Hepatocyte (in vitro differentiated cells): ENCODE results near the gene TFAM. TPM values are rescaled to one million over a fixed set of nuclear protein-coding genes. Genes with fewer than 3 reads are reported as not detected.

Experiments
- DNase-seq: peaks from one replicate; pipeline ENCODE4 v3.0.0-alpha.2; 2016; ENCODE audit warnings: low spot score
- H2AFZ ChIP-seq: fragments of 200-600 bp; sonication (generic); 2 replicates; pipeline ENCODE4 v1.6.0; 2016; ENCODE audit warnings: antibody characterized with exemption, mild to moderate bottlenecking
- H3K27ac ChIP-seq: fragments of 200-600 bp; sonication (generic); 2 replicates; pipeline ENCODE4 v1.5.1; 2016; ENCODE audit warnings: mild to moderate bottlenecking
- H3K27me3 ChIP-seq: fragments of 200-600 bp; sonication (generic); 2 replicates; pipeline ENCODE4 v1.6.1; 2016
- H3K36me3 ChIP-seq: fragments of 200-600 bp; sonication (generic); replicated peaks from 2 replicates; pipeline ENCODE4 v1.5.1; 2016; ENCODE audit warnings: low read depth; ENCODE audit not compliant: insufficient read depth
- H3K4me1 ChIP-seq: fragments of 200-600 bp; sonication (generic); 2 replicates; pipeline ENCODE4 v1.5.1; 2016; ENCODE audit warnings: mild to moderate bottlenecking, moderate library complexity; ENCODE audit not compliant: insufficient read depth
- H3K4me2 ChIP-seq: fragments of 200-600 bp; sonication (generic); 2 replicates; pipeline ENCODE4 v1.6.0; 2016
- H3K4me3 ChIP-seq: fragments of 200-600 bp; sonication (generic); 2 replicates; pipeline ENCODE4 v1.5.1; 2016; ENCODE audit warnings: mild to moderate bottlenecking
- H3K79me2 ChIP-seq: fragments of 200-600 bp; sonication (generic); 2 replicates; pipeline ENCODE4 v1.6.0; 2017; ENCODE audit warnings: mild to moderate bottlenecking
- H3K9me2 ChIP-seq: fragments of 200-600 bp; sonication (generic); replicated peaks from 2 replicates; pipeline ENCODE4 v1.6.0; 2017; ENCODE audit warnings: mild to moderate bottlenecking; ENCODE audit not compliant: insufficient read depth
- H3K9me3 ChIP-seq: fragments of 200-600 bp; sonication (generic); 2 replicates; pipeline ENCODE4 v1.5.1; 2016; ENCODE audit warnings: low read depth, mild to moderate bottlenecking
- H4K20me1 ChIP-seq: fragments of 200-600 bp; sonication (generic); 2 replicates; pipeline ENCODE4 v1.6.0; 2016; ENCODE audit warnings: mild to moderate bottlenecking; ENCODE audit not compliant: insufficient read depth, poor library complexity, severe bottlenecking
- CTCF ChIP-seq: fragments of 200-600 bp; sonication (generic); IDR thresholded peaks from 2 replicates; pipeline ENCODE4 v1.5.1; 2016; ENCODE audit warnings: antibody characterized with exemption, mild to moderate bottlenecking; ENCODE audit not compliant: poor library complexity
- EZH2 ChIP-seq: fragments of 200-600 bp; sonication (generic); IDR thresholded peaks from 2 replicates; pipeline ENCODE4 v1.6.1; 2016; ENCODE audit warnings: antibody characterized with exemption, mild to moderate bottlenecking, borderline replicate concordance
- EZH2phosphoT487 ChIP-seq: fragments of 200-600 bp; sonication (generic); IDR thresholded peaks from one replicate; pipeline ENCODE4 v1.6.1; 2018; ENCODE audit warnings: antibody characterized with exemption, mild to moderate bottlenecking, low read depth, moderate library complexity; ENCODE audit not compliant: unreplicated experiment, severe bottlenecking
- WGBS: methylation state at CpG from one replicate; pipeline ENCODE4 v1.1.6; 2016; ENCODE audit warnings: low lambda C conversion rate; ENCODE audit errors: missing lambda C conversion rate; 5-methylcytosine and 5-hydroxymethylcytosine counted together
- polyA plus RNA-seq: library from polyadenylated mRNA; unstranded; fragments of >200 nt; fragmentation: Nextera tagmentation; extraction: Ambion mirVana; gene quantifications from 2 replicates; pipeline ENCODE4 v1.2.1, GENCODE V29; 2016
- total RNA-seq: library from RNA; depleted of rRNA; stranded (reverse); fragments of >200 nt; gene quantifications from 2 replicates; pipeline ENCODE4 v1.2.3, GENCODE V29; 2014

TFAM gene
- total and polyA plus RNA-seq, 2 experiments from 2014 or later = 26.0 to 27.7 TPM

- no peak for TF ChIP-seq EZH2
- no peak for TF ChIP-seq EZH2phosphoT487
- no peak for TF ChIP-seq CTCF
- no peak for DNase-seq
- H3K27ac ChIP-seq = no peak overlapping the region
Measured at GRCh38 chr10:58438340-58438871, 53.2 kb downstream of the TFAM start.

GRCh38 chr10:58438986-58439385, 53.8 kb downstream of the TFAM start:
- H3K9me3 ChIP-seq = no peaks in the 10 kb centered on the region
- H4K20me1 ChIP-seq = no peaks in the 10 kb centered on the region
- H2AFZ ChIP-seq = no peak overlapping the region
- no peak overlapping the region for H3K4me3 ChIP-seq
- no peaks in the 10 kb centered on the region for H3K9me2 ChIP-seq
- no peak overlapping the region for H3K27ac ChIP-seq
- TF ChIP-seq CTCF (no peak), EZH2 (no peak), EZH2phosphoT487 (no peak)
- H3K36me3 ChIP-seq = no peaks in the 10 kb centered on the region
- WGBS = 86% methylated on average over 1 of the region's 1 CpG
- H3K27me3 ChIP-seq = no peaks in the 10 kb centered on the region
- H3K4me1 ChIP-seq = no peaks in the 10 kb centered on the region
- no peaks in the 10 kb centered on the region for H3K79me2 ChIP-seq
- DNase-seq = no peak
- H3K4me2 ChIP-seq = no peak overlapping the region

More at GRCh38 chr10:58438340-58438871, 53.2 kb downstream of the TFAM start:
- H4K20me1 ChIP-seq = no peaks in the 10 kb centered on the region
- no peaks in the 10 kb centered on the region for H3K9me3 ChIP-seq
- no peaks in the 10 kb centered on the region for H3K4me1 ChIP-seq
- H3K79me2 ChIP-seq = no peaks in the 10 kb centered on the region
- H3K4me2 ChIP-seq = no peak overlapping the region
- H3K9me2 ChIP-seq = no peaks in the 10 kb centered on the region
- H3K4me3 ChIP-seq = no peak overlapping the region
- H3K27me3 ChIP-seq = no peaks in the 10 kb centered on the region
- H2AFZ ChIP-seq = no peak overlapping the region
- H3K36me3 ChIP-seq = no peaks in the 10 kb centered on the region
- WGBS = 60% methylated on average over 3 of the region's 3 CpGs

- Histone ChIP-seq H3K4me2 (no peak overlapping the region), H4K20me1 (no peaks in the 10 kb centered on the region), H3K9me3 (no peaks in the 10 kb centered on the region), H3K9me2 (no peaks in the 10 kb centered on the region), H3K36me3 (no peaks in the 10 kb centered on the region), H3K4me3 (no peak overlapping the region), H2AFZ (no peak overlapping the region), H3K27ac (no peak overlapping the region), H3K4me1 (peaks cover 1% of the 10 kb centered on the region), H3K27me3 (no peaks in the 10 kb centered on the region), H3K79me2 (no peaks in the 10 kb centered on the region)
- whole genome bisulfite sequencing = 92% methylated on average over 5 of the region's 5 CpGs
- no peak for TF ChIP-seq EZH2phosphoT487
- TF ChIP-seq EZH2 = no peak
- TF ChIP-seq CTCF = no peak
- no peak for DNase-seq
Measured at GRCh38 chr10:58439632-58440364, 54.6 kb downstream of the TFAM start.
